ENCODE results near the gene AGAP1. TPM values are rescaled to one million over a fixed set of nuclear protein-coding genes. Genes with fewer than 3 reads are reported as not detected.

Gene AGAP1
- total RNA-seq, 2 donors from 2014 or later = 32.8 to 34.7 TPM

GRCh38 chr2:235623752-235624151 is 129.9 kb downstream of the AGAP1 start:
- Mint-ChIP-seq H3K4me3 (no peak overlapping the region), H3K27me3 (ENCODE audit: insufficient read depth) (no peaks in the 10 kb centered on the region), H3K4me1 (peaks cover 4% of the 10 kb centered on the region), H3K36me3 (ENCODE audit: low read depth) (peaks cover 2% of the 10 kb centered on the region), H3K9me3 (no peaks in the 10 kb centered on the region), H3K27ac (no peak overlapping the region)
- Histone ChIP-seq H3K9ac (ENCODE audit: extremely low read depth, low read length, poor library complexity, severe bottlenecking) (no peak overlapping the region), H3K4me3 (ENCODE audit: low read length) (no peak overlapping the region), H3K9me3 (ENCODE audit: control insufficient read depth, low read length) (no peaks in the 10 kb centered on the region), H3K27me3 (ENCODE audit: control insufficient read depth, insufficient read depth, low read length, poor library complexity, severe bottlenecking) (no peaks in the 10 kb centered on the region), H3K4me1 (ENCODE audit: control insufficient read depth, insufficient read depth, low read length) (no peaks in the 10 kb centered on the region), H3K36me3 (ENCODE audit: control insufficient read depth, insufficient read depth, low read length) (no peaks in the 10 kb centered on the region), H3K27ac (ENCODE audit: low read depth, low read length) (no peak overlapping the region)
- no peak for DNase-seq
- TF ChIP-seq, protein P1, sequence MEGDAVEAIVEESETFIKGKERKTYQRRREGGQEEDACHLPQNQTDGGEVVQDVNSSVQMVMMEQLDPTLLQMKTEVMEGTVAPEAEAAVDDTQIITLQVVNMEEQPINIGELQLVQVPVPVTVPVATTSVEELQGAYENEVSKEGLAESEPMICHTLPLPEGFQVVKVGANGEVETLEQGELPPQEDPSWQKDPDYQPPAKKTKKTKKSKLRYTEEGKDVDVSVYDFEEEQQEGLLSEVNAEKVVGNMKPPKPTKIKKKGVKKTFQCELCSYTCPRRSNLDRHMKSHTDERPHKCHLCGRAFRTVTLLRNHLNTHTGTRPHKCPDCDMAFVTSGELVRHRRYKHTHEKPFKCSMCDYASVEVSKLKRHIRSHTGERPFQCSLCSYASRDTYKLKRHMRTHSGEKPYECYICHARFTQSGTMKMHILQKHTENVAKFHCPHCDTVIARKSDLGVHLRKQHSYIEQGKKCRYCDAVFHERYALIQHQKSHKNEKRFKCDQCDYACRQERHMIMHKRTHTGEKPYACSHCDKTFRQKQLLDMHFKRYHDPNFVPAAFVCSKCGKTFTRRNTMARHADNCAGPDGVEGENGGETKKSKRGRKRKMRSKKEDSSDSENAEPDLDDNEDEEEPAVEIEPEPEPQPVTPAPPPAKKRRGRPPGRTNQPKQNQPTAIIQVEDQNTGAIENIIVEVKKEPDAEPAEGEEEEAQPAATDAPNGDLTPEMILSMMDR (conservative IDR thresholded peaks at IDR 0.05) = no peak
- 96% methylated on average over 2 of the region's 2 CpGs; no CpG with 5 or more reads in 1 of the 2 experiments for WGBS, 2 experiments (ENCODE audit: insufficient coverage in 1 of 2, insufficient read length in 1 of 2)

GRCh38 chr2:235626658-235627057 is 132.8 kb downstream of the AGAP1 start:
- WGBS, 2 experiments (ENCODE audit: insufficient coverage in 1 of 2, insufficient read length in 1 of 2) = 96 to 99% methylated on average over 3 to 5 of the region's 5 CpGs
- H3K4me3 ChIP-seq (ENCODE audit: low read length) = no peak overlapping the region
- no peak for DNase-seq
- no peak overlapping the region for H3K9ac ChIP-seq (ENCODE audit: extremely low read depth, low read length, poor library complexity, severe bottlenecking)
- H3K27ac Mint-ChIP-seq = no peak overlapping the region
- no peaks in the 10 kb centered on the region for H3K27me3 Mint-ChIP-seq (ENCODE audit: insufficient read depth)
- peaks cover 6% of the 10 kb centered on the region for H3K4me1 Mint-ChIP-seq
- H3K27ac ChIP-seq (ENCODE audit: low read depth, low read length) = no peak overlapping the region
- H3K4me3 Mint-ChIP-seq = no peak overlapping the region
- H3K36me3 Mint-ChIP-seq (ENCODE audit: low read depth) = peaks cover 2% of the 10 kb centered on the region
- no peaks in the 10 kb centered on the region for H3K9me3 ChIP-seq (ENCODE audit: control insufficient read depth, low read length)
- H3K4me1 ChIP-seq (ENCODE audit: control insufficient read depth, insufficient read depth, low read length) = no peaks in the 10 kb centered on the region
- TF ChIP-seq, protein P1 (conservative IDR thresholded peaks at IDR 0.05) = no peak
- no peaks in the 10 kb centered on the region for H3K9me3 Mint-ChIP-seq
- no peaks in the 10 kb centered on the region for H3K36me3 ChIP-seq (ENCODE audit: control insufficient read depth, insufficient read depth, low read length)
- no peaks in the 10 kb centered on the region for H3K27me3 ChIP-seq (ENCODE audit: control insufficient read depth, insufficient read depth, low read length, poor library complexity, severe bottlenecking)

GRCh38 chr2:235627682-235628081 is 133.8 kb downstream of the AGAP1 start:
- Histone ChIP-seq H3K4me1 (ENCODE audit: control insufficient read depth, insufficient read depth, low read length) (no peaks in the 10 kb centered on the region), H3K4me3 (ENCODE audit: low read length) (no peak overlapping the region), H3K9ac (ENCODE audit: extremely low read depth, low read length, poor library complexity, severe bottlenecking) (no peak overlapping the region), H3K36me3 (ENCODE audit: control insufficient read depth, insufficient read depth, low read length) (no peaks in the 10 kb centered on the region), H3K9me3 (ENCODE audit: control insufficient read depth, low read length) (no peaks in the 10 kb centered on the region), H3K27me3 (ENCODE audit: control insufficient read depth, insufficient read depth, low read length, poor library complexity, severe bottlenecking) (no peaks in the 10 kb centered on the region), H3K27ac (ENCODE audit: low read depth, low read length) (no peak overlapping the region)
- no peak overlapping the region for H3K4me3 Mint-ChIP-seq
- H3K27me3 Mint-ChIP-seq (ENCODE audit: insufficient read depth) = no peaks in the 10 kb centered on the region
- TF ChIP-seq, protein P1 (conservative IDR thresholded peaks at IDR 0.05) = no peak
- no peak for DNase-seq
- WGBS, 2 experiments (ENCODE audit: insufficient coverage in 1 of 2, insufficient read length in 1 of 2) = 92 to 100% methylated on average over 1 to 4 of the region's 4 CpGs
- H3K36me3 Mint-ChIP-seq (ENCODE audit: low read depth) = peaks cover 2% of the 10 kb centered on the region
- peak overlapping the region; percentile 45 for H3K27ac Mint-ChIP-seq
- peaks cover 13% of the 10 kb centered on the region for H3K4me1 Mint-ChIP-seq
- H3K9me3 Mint-ChIP-seq = no peaks in the 10 kb centered on the region

Data from endodermal cell (in vitro differentiated cells).